HG03575 (cell line): ENCODE data around the gene PHF3.

Source experiments
- ATAC-seq: cut with Tn5 transposase; IDR thresholded peaks from one replicate; pipeline ENCODE4 v1.9.1; 2021; ENCODE audit not compliant: unreplicated experiment, insufficient number of reproducible peaks, low FRiP score; ENCODE audit errors: extremely low read depth

PHF3 gene

DNA sequence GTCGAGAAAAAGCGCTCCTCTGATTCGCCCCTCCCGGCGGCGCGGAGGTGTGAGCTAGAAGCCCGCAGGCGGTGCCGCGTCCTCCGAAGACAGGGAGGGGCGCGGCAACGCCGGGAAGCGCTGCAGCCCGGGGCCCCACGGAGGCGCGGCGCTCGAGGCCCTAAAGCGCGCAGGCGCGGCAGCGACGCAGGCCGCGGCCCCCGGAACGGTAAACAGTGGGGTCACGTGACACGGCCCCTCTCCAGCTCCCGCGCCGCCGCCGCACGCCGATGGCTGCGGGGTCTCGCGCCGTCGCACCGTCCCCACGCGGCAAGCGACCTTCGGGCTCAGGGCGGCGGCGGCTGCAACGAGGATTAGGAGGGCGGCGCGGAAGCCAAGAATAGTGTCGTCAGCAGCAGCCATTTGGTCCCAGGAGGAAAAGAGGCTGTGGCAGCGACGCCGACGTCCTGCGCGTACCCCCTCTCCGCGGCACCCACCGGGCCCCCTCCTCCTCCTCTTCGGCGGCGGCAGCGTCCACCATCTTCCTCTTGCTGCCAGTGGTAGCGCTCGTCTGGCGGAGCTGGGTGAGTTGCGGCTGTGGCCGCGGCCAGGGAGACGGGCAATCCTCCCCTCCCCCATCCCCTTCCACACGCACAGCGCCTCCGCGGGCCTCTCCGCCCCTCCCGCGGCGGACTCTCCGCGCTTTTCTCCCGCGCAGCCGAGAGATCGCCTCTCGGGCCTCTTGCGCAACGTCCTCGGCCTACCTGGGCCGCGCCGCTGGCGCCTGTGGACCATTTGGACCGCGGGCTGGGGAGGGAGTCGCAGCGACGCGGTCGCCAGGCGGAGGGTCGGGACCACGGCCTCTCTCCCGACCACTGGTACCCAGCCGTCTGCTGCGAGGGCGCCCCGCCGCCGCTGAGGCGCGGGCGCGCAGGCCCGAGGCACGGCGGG lies at the start of gene PHF3:
PHF3 (plus strand) TSS at position 215 of the 930 bp plus-strand sequence. CDS start 10,750 bp downstream, outside the sequence.
- peak; percentile 40 for ATAC-seq

DNA sequence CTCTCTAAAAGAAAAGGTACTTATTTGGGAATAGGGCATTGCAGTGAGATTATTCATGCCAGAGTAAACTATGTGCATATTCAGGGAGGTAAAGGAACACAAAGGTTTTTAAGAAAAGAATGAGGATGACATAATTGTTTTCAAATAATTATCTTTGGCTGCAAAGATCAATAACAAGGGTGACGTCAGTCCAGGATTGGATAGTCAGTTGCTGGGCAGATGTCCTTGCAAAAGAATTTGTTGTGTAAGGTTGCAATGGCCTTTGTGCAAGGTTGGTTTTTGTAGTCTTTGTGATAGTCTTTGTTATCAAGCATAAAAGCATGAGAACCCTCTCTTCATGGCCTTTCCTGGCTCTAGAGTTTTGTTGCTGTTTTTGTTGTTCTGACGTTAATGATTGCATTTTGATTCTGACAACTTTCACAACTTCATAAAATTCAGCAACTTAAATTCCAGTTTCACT lies 45.6 kb upstream of the PHF3 start:
- ATAC-seq = no peak

DNA sequence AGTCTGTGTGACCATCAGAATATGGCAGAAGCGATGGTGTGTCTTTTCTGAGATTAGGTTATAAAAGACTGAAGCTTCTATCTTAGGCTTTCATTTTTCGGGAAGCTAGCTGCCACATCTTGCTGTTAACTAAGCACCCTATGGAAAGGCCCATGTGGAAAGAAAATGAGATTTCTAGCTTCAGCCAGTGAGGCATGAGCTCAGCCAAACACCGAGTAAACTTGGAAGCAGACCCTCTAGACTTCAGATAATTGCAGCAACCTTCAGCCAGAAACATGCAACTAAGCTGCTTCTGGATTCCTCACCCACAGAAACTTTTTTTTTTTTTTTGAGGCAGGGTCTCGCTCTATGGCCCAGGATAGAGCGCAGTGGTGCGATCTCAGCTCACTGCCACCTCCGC lies 42.7 kb upstream of the PHF3 start:
- ATAC-seq = no peak

GRCh38 chr6:63597141-63598048 lies 38.2 kb upstream of the PHF3 start:
- ATAC-seq = no peak

GRCh38 chr6:63598049-63599036 lies 37.3 kb upstream of the PHF3 start:
- peak; percentile 96 for ATAC-seq

DNA sequence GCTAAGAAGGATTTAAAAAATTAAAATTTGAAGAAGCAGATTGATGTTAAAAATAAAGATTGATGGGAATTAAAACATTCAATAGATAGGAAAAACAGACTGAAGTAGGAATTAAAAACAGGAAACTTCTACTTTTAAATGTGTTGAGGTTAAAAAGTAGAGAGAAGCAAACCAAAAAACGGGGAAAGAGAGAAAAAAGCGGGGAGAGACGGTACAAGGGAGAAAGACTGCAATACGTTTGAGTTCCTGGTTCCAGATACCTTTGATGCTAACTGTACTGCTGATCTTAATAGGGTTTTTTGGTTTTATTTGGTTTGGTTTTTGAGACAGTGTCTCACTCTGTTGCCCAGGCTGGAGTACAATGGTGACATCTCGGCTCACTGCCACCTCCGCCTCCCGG lies 36.4 kb upstream of the PHF3 start:
- ATAC-seq = no peak

DNA sequence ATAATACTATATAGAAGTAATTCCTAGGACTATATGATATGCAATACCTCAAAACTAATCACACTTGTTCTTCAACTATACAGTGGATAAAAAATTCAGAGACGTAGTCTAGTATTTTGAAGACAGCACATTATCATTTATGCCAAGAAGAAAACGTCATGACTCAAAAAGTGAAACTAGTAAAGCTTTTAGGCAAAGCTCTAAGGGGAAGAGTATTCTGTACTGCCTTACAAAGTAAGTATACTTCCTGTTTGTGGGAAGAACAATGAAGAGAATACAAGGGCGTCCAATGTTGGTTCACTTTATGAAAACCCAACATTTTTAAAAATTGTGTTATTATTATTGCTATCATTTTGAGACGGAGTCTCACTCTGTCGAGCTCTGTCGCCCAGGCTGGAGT lies 35.5 kb upstream of the PHF3 start:
- ATAC-seq = no peak

- ATAC-seq = no peak
Observed at GRCh38 chr6:63609231-63609630, 26.4 kb upstream of the PHF3 start.

DNA sequence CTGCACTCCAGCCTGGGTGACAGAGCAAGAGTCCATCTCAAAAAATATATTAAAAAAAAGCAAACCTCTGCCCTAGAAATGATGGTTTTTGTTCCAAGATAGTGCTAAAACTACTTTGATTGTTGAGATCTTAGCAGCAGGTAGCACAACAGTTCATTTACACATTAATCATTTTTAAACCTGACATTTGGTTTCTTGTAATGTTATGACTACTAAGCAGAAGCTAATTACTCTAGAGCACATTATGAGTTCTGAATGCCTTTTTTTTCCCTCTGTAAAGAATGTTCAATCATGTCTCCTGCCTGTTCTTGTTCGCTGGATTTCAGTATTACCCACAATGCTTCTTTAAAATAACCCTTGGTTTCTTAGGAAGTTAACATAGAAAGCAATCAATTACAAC lies 24.7 kb upstream of the PHF3 start:
- no peak for ATAC-seq

- no peak for ATAC-seq
Observed at GRCh38 chr6:63611560-63611959, 24.0 kb upstream of the PHF3 start.

DNA sequence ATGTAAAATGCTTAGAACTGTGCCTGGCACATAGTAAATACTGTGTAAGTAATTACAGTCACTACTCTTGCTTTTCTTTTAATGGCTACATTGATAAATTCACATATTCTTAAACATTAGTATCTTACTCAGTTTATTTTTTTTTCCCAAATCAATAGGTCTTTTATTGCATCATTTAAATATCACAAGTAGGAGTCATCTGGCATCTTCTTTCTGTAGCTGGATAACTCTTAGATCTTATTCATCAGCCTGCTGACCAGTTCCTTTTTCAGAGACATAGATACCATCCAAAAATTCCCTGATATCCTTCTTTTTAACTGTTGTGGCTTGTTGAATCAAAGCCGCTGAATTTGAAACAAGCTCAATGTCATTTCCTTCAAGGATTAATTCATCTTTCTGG lies 20.0 kb upstream of the PHF3 start:
- no peak for ATAC-seq

- no peak for ATAC-seq
Observed at GRCh38 chr6:63624091-63624490, 11.5 kb upstream of the PHF3 start.

DNA sequence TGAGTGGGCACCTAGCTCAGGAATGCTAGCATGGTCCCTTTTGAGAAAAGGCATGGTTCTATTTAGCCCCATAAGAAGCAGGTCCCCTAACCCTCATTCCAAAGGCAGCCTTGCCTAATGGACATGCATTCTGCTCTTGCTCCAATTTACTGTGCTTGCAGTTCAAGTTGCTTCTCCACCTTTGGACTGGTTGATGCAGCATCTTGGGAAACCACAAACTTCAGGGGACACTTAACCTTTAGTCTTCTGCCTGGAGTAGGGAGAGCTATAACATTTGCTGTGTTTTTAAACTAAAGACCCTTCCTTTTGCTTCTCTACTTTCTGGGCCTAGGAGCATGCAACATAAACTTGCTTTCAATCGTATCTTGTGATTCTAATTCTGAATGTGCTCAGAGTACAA lies 5.1 kb upstream of the PHF3 start:
- ATAC-seq = no peak

DNA sequence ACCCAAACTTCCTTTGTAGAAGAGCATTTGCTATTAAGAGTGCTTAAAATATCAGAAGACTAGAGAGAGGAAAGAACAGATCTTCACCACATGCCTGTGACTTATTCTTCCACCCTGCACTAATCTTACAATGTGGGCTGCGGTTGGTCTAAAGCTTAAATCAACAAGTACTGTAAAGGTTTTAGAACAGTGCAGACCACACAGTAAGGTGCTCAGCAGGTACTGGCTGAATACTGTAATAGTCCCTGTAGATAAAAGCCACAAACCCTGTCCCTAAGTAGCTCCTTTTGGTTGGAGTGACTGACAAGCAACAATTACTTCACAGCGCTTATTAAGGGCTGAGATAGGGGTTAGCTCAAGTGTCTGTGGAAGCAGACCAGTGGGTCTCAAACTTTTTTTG lies 972 bp upstream of the PHF3 start:
- no peak for ATAC-seq

DNA sequence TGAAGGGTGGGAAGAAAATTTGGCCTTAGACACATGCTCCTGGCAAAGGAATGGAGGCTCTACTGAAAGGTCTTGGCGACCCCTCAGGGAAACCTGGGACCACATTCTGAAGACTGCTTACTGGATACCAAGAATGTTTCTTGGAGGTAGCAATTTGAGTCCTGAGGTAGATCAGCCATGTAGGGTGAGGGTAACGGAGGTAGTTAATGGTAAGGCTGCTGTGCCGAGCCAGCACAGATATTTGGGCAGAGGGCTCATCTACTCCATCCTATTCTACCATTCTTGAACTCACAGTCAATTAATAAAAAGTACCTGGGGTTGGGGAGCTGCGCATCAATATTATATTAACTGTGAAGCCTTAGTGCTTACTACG lies 401 bp upstream of the PHF3 start:
- ATAC-seq = peak; percentile 20

DNA sequence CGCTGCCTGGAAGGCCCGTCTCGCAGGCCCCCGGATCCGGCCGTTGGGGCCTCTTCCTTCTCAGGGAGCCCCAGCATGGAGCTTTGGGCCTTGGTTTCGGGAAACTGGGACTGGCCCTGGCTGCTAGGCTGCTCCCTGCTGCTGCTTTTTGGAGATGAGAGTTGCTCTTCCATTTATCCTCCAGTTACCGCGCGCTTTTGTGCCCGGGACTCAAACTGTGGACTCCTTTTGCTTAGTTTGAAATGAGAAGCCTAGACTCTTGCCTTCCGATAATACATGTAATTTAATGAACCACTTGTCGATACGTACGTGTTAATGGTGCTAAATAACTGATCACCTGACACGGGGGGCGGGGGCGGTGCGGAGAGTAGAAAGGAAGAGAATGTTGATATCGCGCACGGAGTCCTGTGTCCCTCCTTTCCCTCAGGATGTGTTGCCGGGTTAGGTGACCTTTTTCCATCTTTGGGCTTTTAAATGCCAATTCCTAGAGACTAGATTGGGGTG lies 968 bp downstream of the PHF3 start:
- no peak for ATAC-seq

DNA sequence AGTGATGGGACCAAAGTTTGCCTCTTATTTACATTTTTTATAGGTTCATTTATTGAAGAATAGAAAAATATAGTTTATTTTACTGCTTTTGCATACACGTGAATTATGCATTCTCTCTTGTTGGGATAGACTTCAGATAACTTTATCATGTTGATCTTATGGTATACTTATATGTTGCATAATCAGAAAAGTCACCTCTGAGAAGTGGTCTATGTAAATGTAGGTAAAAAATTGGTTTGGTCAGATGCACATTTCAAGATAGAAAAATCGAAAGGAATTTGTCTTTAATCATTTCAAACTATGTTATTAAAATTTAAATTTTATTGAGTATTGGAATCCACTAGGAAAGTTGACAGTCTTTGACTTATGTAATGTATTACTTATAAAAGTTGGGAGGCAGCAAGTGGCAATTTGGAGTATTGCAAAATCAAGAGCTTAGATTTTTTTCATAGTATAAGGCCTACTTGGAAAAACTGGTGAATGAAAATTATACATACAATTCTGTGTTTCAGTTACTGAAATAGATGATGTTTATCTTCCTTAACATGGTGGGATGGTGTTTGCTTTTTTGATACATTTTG lies 2.4 kb downstream of the PHF3 start:
- no peak for ATAC-seq

DNA sequence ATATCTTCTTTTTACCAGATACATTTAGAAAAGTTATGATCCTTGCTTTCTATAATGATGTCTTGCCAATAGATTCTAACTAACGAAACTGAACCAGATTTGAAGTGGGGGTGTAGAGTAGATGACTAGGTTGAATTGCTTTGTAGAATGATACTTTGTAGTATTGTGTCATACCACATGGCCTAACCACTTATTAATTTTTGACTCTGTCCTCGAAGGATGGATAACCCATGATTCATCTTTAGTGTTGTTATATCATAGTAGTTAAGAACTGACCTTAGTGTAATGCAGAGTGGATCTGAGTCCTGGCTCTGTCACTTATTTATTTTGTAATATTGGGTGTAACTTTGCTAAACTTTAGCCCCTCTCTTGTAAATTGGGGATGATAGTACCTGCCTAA lies 4.5 kb downstream of the PHF3 start:
- no peak for ATAC-seq
